ENCODE results near the gene CTRB2.

DNA sequence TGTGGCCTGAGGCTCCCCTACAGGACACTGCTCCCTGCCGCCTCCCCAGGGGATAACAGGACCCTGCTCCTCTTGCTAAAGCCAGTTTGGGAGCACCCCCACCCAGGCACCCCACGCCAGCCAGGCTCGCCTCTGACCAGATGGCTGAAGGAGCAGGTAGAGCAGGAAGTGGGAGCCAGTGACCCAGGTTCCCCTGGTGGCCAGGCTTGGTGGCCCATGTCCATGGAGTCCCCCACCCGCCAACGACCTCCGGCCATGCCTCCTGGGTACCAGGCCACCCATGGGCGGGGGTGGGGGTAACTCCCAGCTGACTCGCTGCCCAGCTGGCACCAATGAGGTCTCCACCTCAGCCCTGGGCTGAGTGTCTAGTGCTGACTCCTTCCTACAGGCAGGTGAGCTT is 34.5 kb upstream of the CTRB2 start:
- no peak for TF ChIP-seq POLR2A (IDR thresholded peaks at IDR 0.05)
- TF ChIP-seq, protein P1, sequence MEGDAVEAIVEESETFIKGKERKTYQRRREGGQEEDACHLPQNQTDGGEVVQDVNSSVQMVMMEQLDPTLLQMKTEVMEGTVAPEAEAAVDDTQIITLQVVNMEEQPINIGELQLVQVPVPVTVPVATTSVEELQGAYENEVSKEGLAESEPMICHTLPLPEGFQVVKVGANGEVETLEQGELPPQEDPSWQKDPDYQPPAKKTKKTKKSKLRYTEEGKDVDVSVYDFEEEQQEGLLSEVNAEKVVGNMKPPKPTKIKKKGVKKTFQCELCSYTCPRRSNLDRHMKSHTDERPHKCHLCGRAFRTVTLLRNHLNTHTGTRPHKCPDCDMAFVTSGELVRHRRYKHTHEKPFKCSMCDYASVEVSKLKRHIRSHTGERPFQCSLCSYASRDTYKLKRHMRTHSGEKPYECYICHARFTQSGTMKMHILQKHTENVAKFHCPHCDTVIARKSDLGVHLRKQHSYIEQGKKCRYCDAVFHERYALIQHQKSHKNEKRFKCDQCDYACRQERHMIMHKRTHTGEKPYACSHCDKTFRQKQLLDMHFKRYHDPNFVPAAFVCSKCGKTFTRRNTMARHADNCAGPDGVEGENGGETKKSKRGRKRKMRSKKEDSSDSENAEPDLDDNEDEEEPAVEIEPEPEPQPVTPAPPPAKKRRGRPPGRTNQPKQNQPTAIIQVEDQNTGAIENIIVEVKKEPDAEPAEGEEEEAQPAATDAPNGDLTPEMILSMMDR (IDR thresholded peaks at IDR 0.05), result no peak
